Stimulated activated CD8-positive, alpha-beta memory T cell treated with anti-CD3 and anti-CD28 coated beads, Interleukin-4, amount 100 ng/mL, for 48 hours (primary cell): ENCODE measurements around the gene GDF7.

Experiments used
- DNase-seq: peaks from one replicate; pipeline ENCODE4 v3.0.0-alpha.2; 2020

GDF7 gene

DNA sequence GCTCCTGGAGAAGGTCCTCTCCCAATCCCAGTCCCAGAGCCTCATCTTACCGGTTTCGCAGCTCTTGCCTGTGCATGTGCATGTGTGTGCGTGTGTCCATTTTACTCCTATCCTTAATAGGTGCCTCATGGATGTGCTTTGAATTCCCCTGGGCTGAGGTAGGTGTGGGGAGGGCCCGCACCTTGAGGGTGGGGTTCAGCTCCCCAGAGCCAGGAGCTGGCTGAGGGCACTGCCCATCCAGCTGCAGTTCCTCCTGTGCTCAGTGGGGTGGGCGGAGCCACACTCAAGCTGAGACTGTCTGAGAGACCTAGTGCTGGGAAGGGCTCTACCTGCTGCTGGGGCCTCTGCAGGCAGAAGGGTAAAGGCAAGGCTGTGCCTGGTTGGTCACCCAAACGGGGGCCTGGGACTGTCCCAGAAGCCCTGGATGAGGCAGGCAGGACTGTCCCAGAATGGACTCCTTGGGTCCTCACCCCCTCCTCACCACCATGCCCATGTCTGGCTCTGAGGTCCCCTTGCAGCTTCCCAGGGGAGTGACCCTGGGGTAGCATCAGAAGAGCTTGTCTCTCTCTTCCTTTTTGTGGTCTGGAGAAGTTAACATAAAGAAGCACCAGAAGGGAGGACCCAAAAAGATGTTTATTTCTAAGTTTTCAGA lies 8.9 kb downstream of the GDF7 start:
- no peak for DNase-seq

DNA sequence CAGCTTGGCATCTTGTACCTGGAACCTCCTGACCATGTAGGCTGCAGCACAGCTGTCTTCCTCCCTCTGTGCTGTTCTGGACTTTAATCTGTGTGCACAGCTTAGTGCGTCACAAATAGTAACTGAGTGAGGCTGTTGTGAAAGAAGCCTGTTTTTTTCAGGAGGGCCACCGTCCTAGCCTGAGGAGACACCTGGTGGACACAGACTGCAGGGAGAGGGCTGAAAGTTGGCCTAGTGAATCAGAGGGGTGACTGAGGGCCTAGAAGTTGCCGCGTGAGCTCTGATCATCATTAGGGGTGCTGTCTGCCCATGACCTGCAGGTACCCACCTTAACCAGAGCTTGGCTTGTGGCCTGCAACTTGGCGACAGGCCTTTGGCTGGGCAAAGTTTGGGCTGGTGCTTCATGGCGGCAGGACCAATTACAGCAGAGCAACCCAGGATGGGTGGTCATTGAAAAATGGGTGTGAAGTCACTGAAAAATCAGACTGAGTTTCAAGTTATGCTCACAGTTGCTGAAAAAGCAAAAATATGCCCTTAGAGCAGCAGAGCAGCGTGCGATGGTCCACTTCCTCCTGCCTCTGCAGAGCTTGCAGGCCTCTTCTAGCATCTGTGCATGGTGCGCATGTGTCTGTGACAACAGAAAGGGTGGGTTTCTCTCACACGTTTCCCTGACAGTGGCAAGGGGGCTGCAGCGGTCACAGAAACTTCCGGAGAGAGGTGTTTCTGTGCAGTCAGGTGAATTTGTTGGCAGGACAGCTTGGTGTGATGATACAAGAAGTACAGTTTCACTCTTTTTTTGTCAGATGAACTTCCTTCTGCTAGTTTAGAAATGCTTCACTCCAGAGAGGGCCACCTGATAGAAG lies 9.6 kb downstream of the GDF7 start:
- no peak for DNase-seq

DNA sequence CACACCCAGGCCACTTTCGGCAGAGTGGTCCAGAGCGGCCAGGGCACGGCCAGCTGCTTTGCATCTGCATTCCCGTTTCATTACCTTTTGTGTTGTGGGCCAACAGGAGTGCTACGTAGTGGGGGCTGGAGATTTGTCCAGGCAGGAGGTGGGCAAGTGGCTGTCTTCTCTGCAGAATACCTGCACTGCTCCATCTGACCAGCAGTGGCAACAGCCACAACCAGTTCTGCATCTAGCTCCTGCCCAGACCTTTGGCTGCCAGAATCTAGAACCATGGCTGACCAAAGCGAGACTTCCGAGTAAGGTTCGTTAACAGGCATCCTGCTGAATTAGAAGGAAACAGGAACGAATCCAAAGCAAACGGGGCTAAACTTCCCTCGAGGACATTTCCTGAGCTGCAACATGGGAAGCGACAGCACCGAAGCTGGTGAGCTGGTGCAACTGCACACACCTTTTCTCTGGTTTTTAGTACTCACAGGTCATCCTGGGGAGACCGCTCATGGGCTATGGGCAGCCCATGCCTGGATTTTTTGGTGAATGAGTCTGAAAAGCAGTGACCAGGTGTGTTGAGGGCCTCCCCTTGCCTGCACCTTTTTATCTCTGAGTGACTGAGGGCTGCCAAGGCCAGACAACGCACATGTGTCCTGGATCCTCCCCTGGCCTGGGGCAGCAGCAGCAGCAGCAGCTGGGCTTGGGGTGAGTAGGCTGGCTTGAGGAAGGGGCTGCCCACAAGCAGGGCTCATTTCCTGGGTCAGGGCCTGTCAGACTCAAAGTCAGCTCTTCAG lies 10.5 kb downstream of the GDF7 start:
- no peak for DNase-seq

DNA sequence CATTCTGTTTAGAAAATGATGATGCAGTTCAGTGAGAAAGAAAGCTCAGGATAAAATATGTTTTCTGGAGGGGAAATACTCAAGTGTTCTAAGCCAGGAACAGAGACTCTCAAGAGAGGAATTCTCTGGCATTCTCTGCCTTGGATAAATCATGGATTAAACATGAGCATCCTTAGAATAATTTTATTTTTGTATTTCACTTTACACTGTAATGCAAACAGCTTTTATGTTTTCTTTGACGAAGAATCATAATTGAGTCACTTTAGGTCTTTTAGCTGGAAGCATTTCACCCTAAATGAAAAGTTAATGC lies 11.1 kb downstream of the GDF7 start:
- DNase-seq = no peak

DNA sequence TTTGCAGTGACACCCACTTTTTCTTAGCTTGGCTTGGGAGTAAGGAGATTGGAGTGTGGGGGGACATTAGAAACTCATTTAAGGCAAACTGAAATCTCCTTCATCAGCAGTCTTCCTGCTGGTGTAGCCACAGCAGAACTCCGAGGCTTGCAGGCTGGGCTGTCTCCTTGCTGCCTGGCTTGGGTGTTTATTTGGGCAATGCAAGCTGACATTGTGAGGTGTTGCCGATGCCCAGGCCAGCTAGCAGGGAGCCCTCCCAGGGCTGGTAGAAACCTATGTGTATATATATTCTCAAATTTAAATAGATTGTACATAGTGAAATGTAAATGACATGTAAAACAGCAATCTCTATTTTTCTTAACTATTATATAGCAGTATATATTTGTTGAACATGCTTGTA lies 11.8 kb downstream of the GDF7 start:
- DNase-seq = no peak

DNA sequence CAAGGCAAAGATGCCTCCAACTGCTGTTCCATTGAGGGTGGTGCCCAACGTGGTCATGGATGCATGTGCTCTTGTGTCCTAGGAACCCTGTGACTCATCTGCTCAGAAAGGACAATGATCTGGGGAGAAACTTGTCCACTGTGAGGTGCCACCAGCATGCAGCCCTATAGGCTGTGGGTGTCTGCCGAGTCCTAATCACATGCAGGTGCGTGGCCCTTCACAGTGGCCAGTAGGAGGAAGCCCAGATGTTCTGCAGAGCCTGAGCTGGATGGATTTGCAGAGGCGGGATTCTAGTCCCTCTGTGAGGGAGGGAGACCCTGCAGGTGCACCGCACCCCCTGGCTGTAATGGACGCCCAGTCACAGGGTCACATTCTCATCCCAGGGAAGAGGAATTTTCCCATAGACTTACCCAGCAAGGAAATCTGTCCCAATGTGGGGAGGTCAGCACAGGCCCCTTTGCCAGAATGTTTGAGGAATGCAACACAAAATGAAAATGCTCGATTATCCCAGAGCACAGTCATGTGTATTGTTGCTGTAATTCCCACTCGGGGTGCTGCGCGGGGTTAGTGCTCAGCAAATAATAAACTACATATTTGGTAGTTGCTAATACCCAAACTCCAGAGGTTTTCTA lies 13.9 kb downstream of the GDF7 start:
- DNase-seq = no peak

DNA sequence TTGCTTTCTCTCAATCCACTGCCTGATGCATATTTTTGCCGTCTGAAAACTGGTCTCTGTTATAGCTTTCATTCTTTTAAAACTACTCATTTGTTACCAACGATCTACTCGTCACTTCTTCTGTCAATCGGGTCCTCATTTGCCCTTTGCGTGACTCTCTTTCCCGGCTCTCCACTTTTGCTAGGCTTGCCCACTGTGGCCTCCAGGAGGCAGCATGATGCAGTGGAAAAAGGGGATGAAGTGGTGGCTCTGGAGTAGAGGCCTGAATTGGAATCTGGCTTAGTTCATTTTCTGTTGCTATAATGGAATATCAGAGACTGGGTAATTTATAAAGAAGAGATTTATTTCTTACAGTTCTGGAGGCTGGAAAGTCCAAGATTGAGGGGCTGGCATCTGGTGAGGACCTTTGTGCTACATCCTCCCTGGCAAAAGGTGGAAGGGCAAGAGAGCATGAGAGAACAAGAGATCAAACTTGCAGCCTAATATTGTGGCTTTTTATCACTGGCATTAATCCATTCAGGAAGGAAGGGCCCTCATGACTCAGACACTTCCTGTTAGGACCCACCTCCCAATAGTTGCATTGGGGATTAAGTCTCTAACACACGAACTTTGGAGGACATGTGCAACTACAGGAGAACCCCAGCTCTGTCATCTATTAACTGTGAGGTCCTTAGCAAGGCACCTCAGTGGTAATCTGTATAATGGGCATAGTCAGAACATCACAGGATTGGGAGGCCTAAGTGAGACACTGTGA lies 15.4 kb downstream of the GDF7 start:
- no peak for DNase-seq

DNA sequence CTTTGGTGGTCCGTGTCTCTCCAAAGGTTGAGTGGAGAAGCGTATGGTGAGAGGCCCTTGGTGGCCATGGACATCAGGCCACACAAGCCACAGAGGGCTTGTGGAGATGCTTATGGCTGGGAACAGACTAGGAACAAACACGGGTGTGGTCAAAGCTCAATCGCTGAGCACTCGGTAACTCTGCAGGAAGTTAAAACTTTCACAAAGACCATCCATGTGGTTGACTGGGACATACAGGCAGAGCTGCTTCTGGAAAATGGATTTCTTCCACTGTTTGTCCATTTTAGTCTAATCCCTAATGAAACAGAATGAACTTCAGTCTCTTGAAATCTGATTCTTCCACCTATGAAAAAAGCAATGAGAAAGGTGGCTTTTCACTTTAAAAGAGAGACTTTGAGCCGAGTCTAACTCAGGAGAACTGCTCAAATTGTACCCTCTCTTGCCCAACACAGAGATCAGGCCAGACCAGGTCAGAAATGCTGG lies 17.7 kb downstream of the GDF7 start:
- no peak for DNase-seq

DNA sequence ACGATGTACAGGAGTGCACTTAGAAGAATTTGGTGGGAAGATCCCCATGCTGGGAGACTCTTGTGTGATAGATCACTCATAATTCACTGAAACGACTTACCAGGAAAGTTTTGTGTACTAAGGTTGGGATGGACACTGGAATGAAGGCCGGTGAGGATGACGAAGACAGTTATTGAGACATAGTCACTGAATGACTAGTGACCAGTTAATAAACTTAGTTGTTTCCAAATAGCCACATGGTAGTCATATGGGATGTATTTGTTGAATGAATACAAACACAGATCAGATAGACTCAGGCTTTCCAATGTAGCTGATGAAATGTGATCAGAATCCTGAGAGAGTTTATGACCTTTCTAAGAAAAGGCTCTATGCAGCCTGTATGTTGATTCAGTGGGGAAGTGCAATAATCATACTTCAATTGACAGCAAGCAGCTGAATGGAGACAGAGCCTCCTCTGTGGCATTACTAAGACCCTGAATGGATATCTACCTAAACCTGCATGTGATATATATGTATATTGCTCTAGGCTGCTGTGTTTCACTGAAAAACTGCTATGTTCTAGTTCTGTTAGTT lies 20.4 kb downstream of the GDF7 start:
- DNase-seq = no peak

DNA sequence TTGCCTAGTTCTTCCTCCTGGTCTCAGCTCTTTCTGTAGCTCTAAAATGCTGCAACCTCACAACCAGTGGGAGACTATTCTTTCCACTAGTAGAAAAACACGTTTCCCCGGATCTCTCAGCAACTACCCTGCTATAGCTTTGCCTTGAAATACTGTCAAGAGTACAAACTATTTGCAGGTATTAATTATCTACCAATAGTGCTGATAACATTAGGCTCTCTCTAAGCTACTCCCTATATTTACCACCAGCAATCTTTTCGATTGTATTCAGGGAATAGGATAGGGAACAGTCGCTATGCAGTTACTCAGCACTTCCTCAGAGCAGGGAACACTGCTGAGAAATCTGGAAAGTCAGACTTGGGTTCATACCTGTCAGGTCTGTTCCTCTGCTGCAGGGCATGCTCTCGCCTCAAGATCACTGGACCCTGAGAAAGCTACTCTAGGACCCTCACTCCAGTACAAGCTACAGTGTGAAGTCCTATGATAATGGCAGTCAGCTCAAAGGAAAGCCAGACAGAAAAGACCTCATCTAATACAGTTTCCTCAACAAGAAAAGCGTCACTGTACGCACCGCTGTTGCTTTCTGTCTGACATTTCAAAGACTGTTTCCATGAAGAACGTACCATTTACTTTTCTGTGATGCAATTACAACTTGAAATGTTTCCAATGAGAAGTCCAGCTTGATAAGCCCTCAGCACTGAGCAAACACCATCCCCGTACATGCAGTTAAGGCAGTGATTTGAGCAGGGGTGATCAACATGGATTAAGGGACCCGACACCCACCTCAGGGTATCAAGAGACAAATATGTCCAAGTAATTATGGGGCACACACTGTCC lies 22.7 kb downstream of the GDF7 start:
- no peak for DNase-seq

DNA sequence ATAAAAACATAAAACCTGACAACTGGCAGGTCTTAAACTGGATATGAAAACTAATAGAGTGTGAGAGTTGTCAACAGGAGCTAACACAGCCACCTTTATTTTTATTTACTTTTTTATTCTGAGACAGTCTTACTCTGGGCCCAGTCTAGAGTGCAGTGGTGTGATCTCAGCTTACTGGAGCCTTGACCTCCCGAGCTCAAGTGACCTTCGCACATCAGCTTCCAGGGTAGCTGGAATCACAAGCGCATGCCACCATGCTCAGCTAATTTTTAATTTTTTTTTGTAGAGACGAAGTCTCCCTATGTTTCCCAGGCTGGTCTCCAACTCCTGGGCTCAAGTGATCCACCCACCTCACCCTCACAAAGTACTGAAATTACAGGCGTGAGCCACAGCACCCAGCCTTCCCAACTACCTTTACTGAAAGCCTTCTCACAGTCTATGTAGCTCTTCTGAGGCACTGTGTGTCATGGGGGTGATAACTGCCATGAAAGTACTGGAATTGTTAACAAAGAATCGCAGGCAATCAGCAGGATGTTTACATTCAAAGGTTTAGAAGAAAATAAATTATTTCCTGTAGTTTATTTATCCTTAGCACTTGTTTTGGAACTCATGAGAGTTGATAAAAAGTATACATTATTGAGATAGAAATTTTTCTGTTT lies 24.3 kb downstream of the GDF7 start:
- DNase-seq = no peak

DNA sequence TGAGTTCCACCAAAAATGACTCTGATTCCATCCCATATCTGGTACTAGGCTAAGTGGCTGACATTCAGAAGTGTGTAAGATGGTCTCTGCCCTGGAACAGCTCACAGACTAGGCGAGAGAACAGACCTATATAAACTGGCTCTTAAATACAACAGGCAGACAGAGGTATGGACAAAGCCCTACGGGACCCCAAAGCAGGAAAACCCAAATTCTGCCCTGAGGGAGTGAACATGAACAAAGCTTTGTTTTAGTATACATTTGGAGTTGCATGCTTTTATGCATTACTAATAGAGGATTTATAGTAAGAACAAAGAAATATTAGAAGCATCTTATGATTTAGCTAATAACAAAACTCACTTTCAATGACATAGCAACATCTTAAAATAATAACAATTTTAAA lies 25.1 kb downstream of the GDF7 start:
- no peak for DNase-seq

DNA sequence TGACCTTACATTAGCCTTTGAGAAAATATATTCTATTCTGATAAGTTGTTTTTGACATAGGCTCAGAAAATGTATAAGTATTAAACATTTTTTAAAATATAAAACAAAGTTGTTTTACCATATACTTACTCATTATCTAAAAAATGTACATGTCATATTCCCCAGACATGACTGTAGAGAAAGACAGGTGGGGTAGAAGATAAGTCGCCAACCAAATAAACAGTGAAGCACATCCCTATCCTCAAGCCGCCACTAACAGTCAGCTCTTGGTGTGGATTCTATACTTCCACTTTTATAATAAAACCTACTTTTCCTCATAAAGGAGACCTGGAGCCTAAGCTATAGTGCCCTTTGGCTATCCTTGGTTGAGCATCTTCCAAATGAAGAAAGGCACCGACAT lies 26.4 kb downstream of the GDF7 start:
- DNase-seq = no peak

DNA sequence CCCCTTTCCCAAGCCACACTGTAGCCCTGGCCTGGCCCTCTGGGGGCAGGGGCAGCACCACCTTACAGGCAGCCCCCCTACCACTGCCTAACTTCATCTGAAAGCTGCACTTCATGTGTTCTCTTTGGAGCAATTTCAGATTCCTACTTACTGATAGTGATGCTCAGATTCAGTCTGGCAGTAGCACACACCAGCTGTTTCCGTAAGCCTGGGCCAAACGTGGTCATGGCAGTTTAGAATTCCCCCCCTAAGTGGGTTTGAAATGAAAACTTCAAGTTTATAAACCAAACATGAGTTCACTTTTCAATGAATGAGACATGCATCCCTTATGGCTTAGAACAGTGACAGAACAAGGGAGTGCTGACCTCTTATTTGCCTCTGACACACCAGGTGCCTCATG lies 29.4 kb downstream of the GDF7 start:
- no peak for DNase-seq

DNA sequence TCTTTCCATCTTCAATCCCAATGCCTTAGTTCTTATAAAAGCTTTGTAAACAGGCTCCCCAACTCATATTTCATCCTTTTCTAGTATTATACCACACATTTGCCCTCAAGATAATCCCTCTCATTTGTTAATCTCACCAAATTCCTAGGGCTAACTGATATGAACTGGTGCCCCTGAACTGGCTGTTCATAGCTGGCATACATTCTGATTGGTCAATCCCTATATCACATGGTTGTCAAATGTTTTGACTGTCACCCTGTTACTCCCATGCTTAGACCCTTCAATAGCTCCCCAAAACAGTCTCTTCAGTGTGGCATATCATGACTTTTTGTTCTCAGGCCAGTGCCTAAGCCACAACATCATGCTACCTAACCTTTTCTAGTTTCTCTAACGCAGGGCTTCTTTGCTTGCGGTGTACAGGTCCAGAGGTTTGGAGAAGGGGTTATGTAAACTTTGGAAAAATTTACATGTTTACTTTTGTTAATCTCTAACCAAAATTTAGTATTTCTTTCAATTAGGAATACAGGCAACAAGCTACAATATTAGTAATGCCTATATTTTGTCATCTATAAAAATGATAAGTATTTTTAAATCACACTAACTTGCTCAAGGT lies 30.5 kb downstream of the GDF7 start:
- DNase-seq = no peak

DNA sequence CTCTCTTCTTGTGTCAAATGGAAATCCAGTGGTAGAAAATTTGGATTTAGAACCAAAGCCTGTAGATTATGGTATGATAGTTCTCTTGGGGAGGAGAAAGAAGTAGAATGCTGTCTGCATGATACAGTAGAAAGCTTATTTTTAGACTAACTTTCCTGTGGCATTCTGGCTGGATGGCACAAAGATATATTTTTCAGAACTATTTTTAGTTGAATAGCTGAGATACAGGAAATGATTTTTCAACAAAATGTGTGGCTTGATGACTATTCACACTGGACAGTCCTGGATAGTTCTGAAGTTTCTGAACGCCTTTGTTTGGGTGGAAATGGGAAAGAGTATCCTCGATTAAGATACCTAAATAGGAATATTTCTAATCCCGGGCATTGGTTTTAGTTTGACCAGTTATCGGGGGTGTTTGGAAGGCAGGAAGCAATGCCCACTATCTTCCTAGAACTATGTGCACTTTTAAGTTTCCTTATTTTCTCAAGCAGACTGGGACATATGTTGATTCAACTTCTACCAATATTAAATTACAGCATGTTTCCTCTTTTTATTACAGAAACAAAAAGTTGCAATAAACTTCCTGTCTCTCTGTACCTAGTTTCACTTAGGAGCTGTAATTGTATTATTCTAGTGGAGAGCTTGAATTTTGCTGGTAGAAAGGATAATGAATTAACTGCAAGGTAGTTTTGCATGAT lies 32.1 kb downstream of the GDF7 start:
- no peak for DNase-seq

DNA sequence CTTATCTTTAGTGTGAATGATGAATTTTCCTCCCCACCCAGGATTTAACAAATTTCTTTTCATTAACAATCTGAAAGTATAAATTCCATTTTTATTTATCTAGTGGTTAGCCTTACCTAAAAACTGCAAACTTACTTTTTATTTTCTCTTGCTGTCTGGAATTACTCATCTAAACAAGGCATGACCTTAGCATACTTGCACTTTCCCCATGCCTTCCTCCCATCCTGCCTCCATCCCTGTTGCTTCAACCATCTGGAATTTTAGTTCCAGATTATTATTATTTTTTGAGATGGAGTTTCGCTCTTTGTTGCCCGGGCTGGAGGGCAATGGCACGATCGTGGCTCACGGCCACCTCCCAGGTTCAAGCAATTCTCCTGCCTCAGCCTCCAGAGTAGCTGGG lies 35.6 kb downstream of the GDF7 start:
- DNase-seq = no peak

DNA sequence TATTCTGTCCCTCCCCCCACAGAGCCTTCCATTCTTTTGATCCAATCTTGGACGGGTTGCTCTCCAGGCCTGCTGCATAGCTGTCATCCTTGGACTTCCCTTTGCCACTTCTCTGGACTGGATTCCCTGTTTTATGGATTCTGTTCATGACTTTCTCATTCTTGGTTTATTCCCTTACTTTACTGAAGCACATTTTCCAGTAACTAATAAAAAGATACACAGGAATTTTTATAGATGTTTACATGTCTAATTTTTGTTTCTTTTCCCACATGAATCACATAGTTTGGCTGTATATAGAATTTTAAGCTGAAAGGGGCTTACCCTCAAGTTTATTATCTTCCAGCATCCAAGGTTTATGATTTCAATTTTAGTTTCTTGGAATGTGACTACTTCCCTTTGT lies 37.9 kb downstream of the GDF7 start:
- no peak for DNase-seq

DNA sequence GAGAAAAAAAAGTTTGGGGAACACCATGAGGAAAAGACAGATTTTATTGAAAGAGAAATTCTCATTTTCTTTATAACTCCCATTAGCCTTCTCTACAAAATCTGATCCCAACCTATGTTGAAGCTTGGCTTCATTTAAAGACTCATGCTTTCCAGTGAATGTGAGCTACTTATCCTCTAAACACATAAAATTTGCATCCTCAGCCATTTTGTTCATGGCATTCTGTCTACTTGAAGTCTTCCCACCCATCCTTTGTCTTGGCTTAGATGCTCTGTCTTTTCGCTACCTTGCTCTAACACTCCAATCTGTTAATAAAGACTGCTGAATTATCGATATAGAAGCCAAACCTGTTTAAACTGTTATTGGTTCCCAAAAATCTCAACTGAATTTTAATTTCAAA lies 39.3 kb downstream of the GDF7 start:
- no peak for DNase-seq

DNA sequence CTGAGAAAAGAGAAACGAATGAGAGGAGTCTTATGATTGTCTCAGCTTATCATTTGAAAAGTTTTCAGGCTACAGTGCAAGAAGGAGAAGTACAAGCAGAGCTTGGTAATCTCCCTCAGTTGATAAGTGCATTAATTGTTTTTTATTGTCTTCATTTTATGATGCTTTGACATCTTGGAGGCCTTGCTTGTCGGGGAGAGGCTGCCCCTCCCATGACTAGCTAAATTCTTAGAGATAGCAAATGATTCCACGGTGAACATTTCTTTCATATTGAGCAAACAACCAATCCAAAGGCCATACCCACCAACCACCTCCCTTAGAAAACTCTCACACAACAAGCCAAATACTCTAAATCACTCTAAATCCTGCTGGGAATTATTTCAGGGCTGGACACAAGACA lies 39.8 kb downstream of the GDF7 start:
- no peak for DNase-seq
